Transverse colon (tissue), 3 donors: Measurements from ENCODE around the gene GFOD1.

Source experiments
- POLR2A ChIP-seq: fragments of 450-650 bp; IDR thresholded peaks from one replicate; pipeline ENCODE4 v1.6.1; 2016; ENCODE audit warnings: antibody characterized with exemption, mild to moderate bottlenecking, moderate library complexity
- TF ChIP-seq, protein P1 (sequence below), 5 experiments: fragments of 200-600 bp in 3 of 5; fragments of 450-650 bp in 2 of 5; sonication (generic) in 3 of 5; IDR thresholded peaks; 1 replicate in 2 of 5; 2 replicates in 3 of 5; pipeline ENCODE4 v1.5.1; 2016 to 2017; ENCODE audit warnings: antibody characterized with exemption in 5 of 5, inconsistent platforms in 3 of 5, mild to moderate bottlenecking in 2 of 5, moderate library complexity in 1 of 5

DNA sequence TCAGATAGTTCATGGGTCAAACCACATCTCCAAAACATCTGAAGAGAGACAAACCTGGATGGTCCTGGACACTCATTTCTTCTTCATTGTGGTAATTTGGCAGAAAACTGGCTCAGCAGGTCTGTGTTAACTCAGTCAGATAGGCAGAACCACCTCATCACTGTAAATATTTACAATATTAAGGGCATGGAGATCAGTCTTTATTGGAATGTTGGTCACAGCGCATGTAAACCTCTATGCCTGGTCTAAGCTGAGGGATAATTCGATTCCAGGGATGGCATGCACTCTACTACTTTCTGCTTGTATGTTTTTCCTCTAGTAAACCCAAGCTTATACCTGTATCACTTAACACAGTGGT is 155.1 kb downstream of the GFOD1 start:
- TF ChIP-seq, protein P1, sequence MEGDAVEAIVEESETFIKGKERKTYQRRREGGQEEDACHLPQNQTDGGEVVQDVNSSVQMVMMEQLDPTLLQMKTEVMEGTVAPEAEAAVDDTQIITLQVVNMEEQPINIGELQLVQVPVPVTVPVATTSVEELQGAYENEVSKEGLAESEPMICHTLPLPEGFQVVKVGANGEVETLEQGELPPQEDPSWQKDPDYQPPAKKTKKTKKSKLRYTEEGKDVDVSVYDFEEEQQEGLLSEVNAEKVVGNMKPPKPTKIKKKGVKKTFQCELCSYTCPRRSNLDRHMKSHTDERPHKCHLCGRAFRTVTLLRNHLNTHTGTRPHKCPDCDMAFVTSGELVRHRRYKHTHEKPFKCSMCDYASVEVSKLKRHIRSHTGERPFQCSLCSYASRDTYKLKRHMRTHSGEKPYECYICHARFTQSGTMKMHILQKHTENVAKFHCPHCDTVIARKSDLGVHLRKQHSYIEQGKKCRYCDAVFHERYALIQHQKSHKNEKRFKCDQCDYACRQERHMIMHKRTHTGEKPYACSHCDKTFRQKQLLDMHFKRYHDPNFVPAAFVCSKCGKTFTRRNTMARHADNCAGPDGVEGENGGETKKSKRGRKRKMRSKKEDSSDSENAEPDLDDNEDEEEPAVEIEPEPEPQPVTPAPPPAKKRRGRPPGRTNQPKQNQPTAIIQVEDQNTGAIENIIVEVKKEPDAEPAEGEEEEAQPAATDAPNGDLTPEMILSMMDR (IDR thresholded peaks at IDR 0.05): no peak
- TF ChIP-seq POLR2A: no peak
